HEK293 (cell line): ENCODE results near the gene TDRD1.

Experiments used
- CTCF ChIP-seq: fragments of 450-650 bp; formaldehyde crosslinking; IDR thresholded peaks from 2 replicates; pipeline ENCODE4 v1.5.1; 2016; ENCODE audit warnings: missing biosample characterization, missing genetic modification characterization
- SETDB1 ChIP-seq: IDR thresholded peaks from one replicate; pipeline ENCODE4 v1.6.1; 2017; ENCODE audit warnings: mild to moderate bottlenecking, low read length, moderate library complexity, mixed read lengths; ENCODE audit not compliant: insufficient read length
- TCF7L2 ChIP-seq: IDR thresholded peaks from 2 replicates; pipeline ENCODE4 v1.6.1; 2011; ENCODE audit warnings: low read depth, mild to moderate bottlenecking, inconsistent platforms, low read length, moderate library complexity, borderline replicate concordance
- YY1 ChIP-seq: fragments of 450-650 bp; formaldehyde crosslinking; IDR thresholded peaks from 2 replicates; pipeline ENCODE4 v1.5.1; 2018; ENCODE audit warnings: missing biosample characterization, missing genetic modification characterization
- ZBTB10 ChIP-seq: fragments of 450-650 bp; formaldehyde crosslinking; IDR thresholded peaks from 2 replicates; pipeline ENCODE4 v1.5.1; 2016; ENCODE audit warnings: missing biosample characterization, missing genetic modification characterization
- ZBTB11 ChIP-seq: fragments of 450-650 bp; formaldehyde crosslinking; conservative IDR thresholded peaks from 2 replicates; pipeline ENCODE4 v1.5.1; 2016; ENCODE audit warnings: low read depth, missing biosample characterization, missing genetic modification characterization
- ZNF121 ChIP-seq: fragments of 450-650 bp; formaldehyde crosslinking; IDR thresholded peaks from 2 replicates; pipeline ENCODE4 v1.5.1; 2016; ENCODE audit warnings: missing biosample characterization, missing genetic modification characterization
- ZNF239 ChIP-seq: fragments of 450-650 bp; formaldehyde crosslinking; IDR thresholded peaks from 2 replicates; pipeline ENCODE4 v1.5.1; 2016; ENCODE audit warnings: missing biosample characterization, missing genetic modification characterization
- ZNF274 ChIP-seq, 2 experiments: fragments of 200-500 bp in 1 of 2; fragments of 450-650 bp in 1 of 2; sonication (Bioruptor generic) in 1 of 2; formaldehyde crosslinking in 1 of 2; IDR thresholded peaks; 2 replicates each; pipeline versions ENCODE4 v1.5.1 to v1.6.1; 2014 to 2016; ENCODE audit warnings: borderline replicate concordance in 1 of 2, inconsistent platforms in 1 of 2, low read length in 1 of 2, missing biosample characterization in 1 of 2, missing genetic modification characterization in 1 of 2
- ZNF292 ChIP-seq: fragments of 450-650 bp; formaldehyde crosslinking; IDR thresholded peaks from 2 replicates; pipeline ENCODE4 v1.5.1; 2016; ENCODE audit warnings: low read depth, missing biosample characterization, missing genetic modification characterization, borderline replicate concordance
- ZNF449 ChIP-seq: fragments of 450-650 bp; formaldehyde crosslinking; IDR thresholded peaks from 2 replicates; pipeline ENCODE4 v1.5.1; 2017; ENCODE audit warnings: missing biosample characterization, mild to moderate bottlenecking, missing genetic modification characterization, moderate library complexity
- ZNF510 ChIP-seq: fragments of 450-650 bp; formaldehyde crosslinking; IDR thresholded peaks from 2 replicates; pipeline ENCODE4 v1.5.1; 2018; ENCODE audit warnings: mild to moderate bottlenecking, missing genetic modification characterization, missing biosample characterization; ENCODE audit not compliant: insufficient replicate concordance
- ZNF513 ChIP-seq: fragments of 450-650 bp; IDR thresholded peaks from 2 replicates; pipeline ENCODE4 v1.5.1; 2018; ENCODE audit warnings: missing biosample characterization, missing genetic modification characterization
- ZNF544 ChIP-seq: fragments of 450-650 bp; formaldehyde crosslinking; IDR thresholded peaks from 2 replicates; pipeline ENCODE4 v1.5.0; 2017; ENCODE audit warnings: missing biosample characterization, missing genetic modification characterization

- TF ChIP-seq CTCF (tag by site-specific recombination) (no peak), YY1 (tag by site-specific recombination) (no peak), ZNF449 (tag by site-specific recombination) (no peak), TCF7L2 (no peak), ZNF239 (no peak), ZNF510 (tag by site-specific recombination) (no peak), ZBTB11 (tag by site-specific recombination) (no peak), SETDB1 (no peak), ZBTB10 (tag by site-specific recombination) (no peak), ZNF121 (no peak), ZNF513 (tag by site-specific recombination) (no peak), ZNF292 (no peak), ZNF274 (IDR thresholded peaks at IDR 0.05; ENCODE audit: low read length) (no peak), ZNF274 (tag by site-specific recombination; IDR thresholded peaks at IDR 0.05; ENCODE audit: borderline replicate concordance) (no peak), ZNF544 (tag by site-specific recombination) (no peak)
These were observed 49.0 kb downstream of the TDRD1 start for GRCh38 chr10:114228156-114228555.
